Activated CD4-positive, alpha-beta T cell treated with anti-CD3 and anti-CD28 coated beads, Interleukin-2, Interleukin-4, amounts not matched to agents 100 ng/mL and 50 ng/mL, durations not matched to agents 16 hours and 8 hours (primary cell): ENCODE measurements around the gene ORC5.

Experiments used
- DNase-seq: peaks from one replicate; pipeline ENCODE4 v3.0.0-alpha.2; 2020; ENCODE audit warnings: low spot score

ORC5 gene

GRCh38 chr7:104126411-104126841 lies 81.4 kb downstream of the ORC5 start:
- no peak for DNase-seq

- no peak for DNase-seq
Observed at GRCh38 chr7:104124893-104125477, 82.8 kb downstream of the ORC5 start.

- no peak for DNase-seq
Observed at GRCh38 chr7:104124469-104124868, 83.3 kb downstream of the ORC5 start.

GRCh38 chr7:104123786-104124185 lies 84.0 kb downstream of the ORC5 start:
- no peak for DNase-seq

GRCh38 chr7:104113788-104114187 lies 94.0 kb downstream of the ORC5 start:
- DNase-seq, result no peak

GRCh38 chr7:104112623-104113022 lies 95.2 kb downstream of the ORC5 start:
- DNase-seq, result no peak

- DNase-seq, result no peak
Observed at GRCh38 chr7:104111271-104111670, 96.5 kb downstream of the ORC5 start.

- no peak for DNase-seq
Observed at GRCh38 chr7:104106108-104106905, 101.5 kb downstream of the ORC5 start.

GRCh38 chr7:104098890-104099289 lies 108.9 kb downstream of the ORC5 start:
- DNase-seq, result no peak

- DNase-seq, result no peak
Observed at GRCh38 chr7:104096683-104097082, 111.1 kb downstream of the ORC5 start.

GRCh38 chr7:104093127-104093526 lies 114.7 kb downstream of the ORC5 start:
- no peak for DNase-seq

GRCh38 chr7:104091242-104091641 lies 116.6 kb downstream of the ORC5 start:
- DNase-seq, result no peak

- DNase-seq, result no peak
Observed at GRCh38 chr7:104089612-104090011, 118.2 kb downstream of the ORC5 start.

GRCh38 chr7:104089061-104089460 lies 118.8 kb downstream of the ORC5 start:
- no peak for DNase-seq
